SK-N-SH (cell line): Measurements from ENCODE around the gene PNRC2.

ENCODE experiments used
- CHD2 ChIP-seq: fragments of 150-350 bp; IDR thresholded peaks from 2 replicates; pipeline ENCODE4 v1.6.1; 2018; ENCODE audit warnings: low read length; ENCODE audit not compliant: partially characterized antibody
- CTCF ChIP-seq: fragments of 200-600 bp; sonication (generic); IDR thresholded peaks from 2 replicates; pipeline ENCODE4 v1.6.1; 2017; ENCODE audit warnings: antibody characterized with exemption, mild to moderate bottlenecking, moderate library complexity
- EZH2phosphoT487 ChIP-seq: fragments of 200-600 bp; sonication (generic); IDR thresholded peaks from 2 replicates; pipeline ENCODE4 v1.6.1; 2017; ENCODE audit warnings: low read depth, mixed run types, mild to moderate bottlenecking, antibody characterized with exemption, moderate library complexity, borderline replicate concordance
- JUND ChIP-seq: IDR thresholded peaks from 2 replicates; pipeline ENCODE4 v1.4.0; 2012
- MAX ChIP-seq: IDR thresholded peaks from 2 replicates; pipeline ENCODE4 v1.4.0; 2012; ENCODE audit warnings: low read depth
- NFIC ChIP-seq: IDR thresholded peaks from 2 replicates; pipeline ENCODE4 v1.4.0; 2012; ENCODE audit warnings: borderline replicate concordance
- POLR2AphosphoS5 ChIP-seq: IDR thresholded peaks from 2 replicates; pipeline ENCODE4 v1.6.1; 2012; ENCODE audit warnings: low read depth, low read length
- RFX5 ChIP-seq: IDR thresholded peaks from 2 replicates; pipeline ENCODE4 v1.6.1; 2012; ENCODE audit warnings: mild to moderate bottlenecking, improper control_type of control experiment, low read length
- SMC3 ChIP-seq: IDR thresholded peaks from 2 replicates; pipeline ENCODE4 v1.6.1; 2012; ENCODE audit warnings: low read depth, low read length, improper control_type of control experiment
- TAF1 ChIP-seq: IDR thresholded peaks from 2 replicates; pipeline ENCODE4 v1.6.1; 2012; ENCODE audit warnings: low read depth, mild to moderate bottlenecking, low read length, moderate library complexity, borderline replicate concordance
- TCF12 ChIP-seq: IDR thresholded peaks from 2 replicates; pipeline ENCODE4 v1.4.0; 2012
- USF2 ChIP-seq: fragments of 150-350 bp; IDR thresholded peaks from 2 replicates; pipeline ENCODE4 v1.6.1; 2017; ENCODE audit warnings: antibody characterized with exemption, low read length, low read depth, borderline replicate concordance

GRCh38 chr1:23964790-23965740, 5.4 kb downstream of the PNRC2 start:
- no peak for TF ChIP-seq USF2
- no peak for TF ChIP-seq EZH2phosphoT487
- no peak for TF ChIP-seq CHD2
- TF ChIP-seq NFIC = no peak
- TF ChIP-seq SMC3 = no peak
- TF ChIP-seq TAF1 = no peak
- no peak for TF ChIP-seq CTCF
- no peak for TF ChIP-seq TCF12
- TF ChIP-seq POLR2AphosphoS5 = peak; percentile 65; the same call in 1 of the 2 replicates
- no peak for TF ChIP-seq RFX5
- no peak for TF ChIP-seq JUND
- TF ChIP-seq MAX = no peak
